GM19023 (cell line): ENCODE data around the gene ATRNL1.

Experiments used
- ATAC-seq: cut with Tn5 transposase; IDR thresholded peaks from one replicate; pipeline ENCODE4 v1.9.1; 2021; ENCODE audit warnings: mild to moderate bottlenecking, moderate library complexity; ENCODE audit not compliant: unreplicated experiment

ATRNL1 gene

GRCh38 chr10:115593060-115593459 is 499.9 kb downstream of the ATRNL1 start:
- ATAC-seq: no peak

GRCh38 chr10:115604627-115605026 is 511.5 kb downstream of the ATRNL1 start:
- ATAC-seq: no peak

DNA sequence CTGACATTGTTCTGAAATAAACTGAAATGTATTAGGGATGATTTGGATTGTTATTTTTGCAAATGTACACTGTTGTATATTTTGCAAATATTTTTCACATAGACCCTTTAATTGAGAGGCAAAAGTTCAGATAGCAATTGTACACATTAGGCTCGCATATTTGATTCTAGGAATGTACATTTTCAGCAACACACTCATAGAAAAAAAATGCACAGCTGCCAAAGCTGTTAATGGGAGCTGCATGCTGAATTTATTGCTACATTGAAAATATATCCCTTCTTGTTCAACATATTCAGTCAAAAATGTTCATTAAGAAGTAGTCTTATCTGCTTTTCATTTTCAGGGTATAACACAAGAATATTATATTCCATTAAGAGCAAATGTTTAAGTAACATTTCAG is 512.9 kb downstream of the ATRNL1 start:
- no peak for ATAC-seq

DNA sequence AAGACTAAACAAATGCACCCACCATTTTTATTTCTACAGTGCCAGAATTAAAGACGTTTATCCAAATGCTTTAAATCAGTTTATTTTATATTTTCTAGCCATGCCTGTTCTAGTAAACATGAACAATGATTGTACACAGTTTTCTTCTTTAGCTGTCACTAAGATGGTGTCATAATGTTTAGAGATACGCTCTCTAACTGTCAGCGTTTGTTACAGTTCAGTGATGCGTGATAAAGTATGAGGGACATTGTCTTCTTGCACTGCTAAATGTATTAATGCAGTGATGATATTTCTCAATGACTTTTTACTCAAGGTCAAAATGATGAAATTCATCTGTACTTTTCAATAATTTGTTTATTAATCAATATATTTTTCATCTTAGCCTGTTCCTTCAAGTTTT is 513.6 kb downstream of the ATRNL1 start:
- no peak for ATAC-seq

- no peak for ATAC-seq
These were observed 531.3 kb downstream of the ATRNL1 start for GRCh38 chr10:115624448-115624847.

DNA sequence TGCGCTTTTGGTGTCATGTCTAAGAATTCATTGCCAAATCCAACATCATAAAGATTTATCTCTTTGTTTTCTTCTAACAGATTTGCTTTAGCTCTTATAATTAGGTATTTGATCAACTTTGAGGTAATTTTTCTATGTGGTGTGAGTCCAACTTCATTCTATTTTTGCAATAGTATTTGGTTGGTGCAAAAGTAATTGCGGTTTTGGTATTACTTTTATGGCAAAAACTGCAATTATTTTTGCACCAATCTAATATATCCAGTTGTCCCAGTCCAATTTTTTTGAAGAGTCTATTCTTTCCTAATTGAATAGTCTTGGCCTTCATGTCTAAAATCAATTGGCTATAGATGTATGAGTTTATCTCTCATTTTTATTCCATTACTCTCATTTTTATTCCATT is 535.5 kb downstream of the ATRNL1 start:
- no peak for ATAC-seq

GRCh38 chr10:115638246-115638645 is 545.1 kb downstream of the ATRNL1 start:
- no peak for ATAC-seq

- no peak for ATAC-seq
These were observed 556.1 kb downstream of the ATRNL1 start for GRCh38 chr10:115649217-115649616.

GRCh38 chr10:115653473-115653872 is 560.3 kb downstream of the ATRNL1 start:
- ATAC-seq: no peak

GRCh38 chr10:115654961-115655360 is 561.8 kb downstream of the ATRNL1 start:
- no peak for ATAC-seq

DNA sequence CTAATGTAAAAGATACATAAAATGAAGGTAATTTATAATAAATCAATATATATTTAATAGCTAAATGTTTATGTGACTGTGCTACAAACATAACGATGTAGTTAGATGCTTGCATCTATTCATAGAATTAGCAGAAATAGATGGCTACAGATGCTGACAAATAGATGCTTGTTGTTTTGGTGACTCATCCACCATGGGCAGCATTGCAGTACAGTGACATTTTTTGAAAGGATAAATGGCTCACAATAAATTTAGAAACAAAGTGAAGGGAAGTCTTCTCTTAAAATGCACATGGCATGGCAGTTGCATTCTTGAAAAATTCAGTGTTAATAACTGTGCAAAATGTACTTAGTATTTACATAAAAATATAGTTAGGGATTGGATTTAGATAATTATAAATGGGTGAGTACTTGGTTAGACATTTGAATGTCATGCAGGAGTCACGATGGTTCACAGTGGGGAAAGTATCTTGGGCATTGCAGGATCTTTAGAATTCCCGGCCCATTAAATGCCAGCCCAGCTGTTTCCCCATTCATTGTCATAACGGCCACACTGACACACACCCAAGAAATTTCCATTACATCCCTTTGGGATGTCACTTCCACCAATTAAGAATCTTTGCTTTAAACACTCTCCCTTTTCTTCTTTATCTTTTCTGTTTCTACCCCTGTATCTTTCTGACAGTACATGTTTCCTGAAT is 564.1 kb downstream of the ATRNL1 start:
- ATAC-seq: no peak

DNA sequence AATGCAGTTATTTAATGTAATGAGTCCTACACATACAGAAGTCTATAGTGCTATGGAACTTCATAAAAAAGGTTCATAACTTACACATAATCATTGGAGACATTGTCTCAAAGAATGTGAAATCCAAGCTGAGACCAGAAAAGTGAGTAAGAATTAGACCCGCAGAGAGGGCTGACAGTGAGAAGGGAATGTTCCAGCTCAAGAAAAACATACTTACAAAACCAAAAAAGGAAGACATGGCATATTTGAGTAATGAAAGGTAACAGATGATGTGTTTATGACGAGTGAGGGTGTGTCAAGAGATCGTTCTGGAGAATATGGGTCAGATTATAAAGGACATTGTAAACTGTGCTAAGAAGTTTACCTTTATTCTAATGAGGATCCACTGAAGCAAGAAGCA is 566.5 kb downstream of the ATRNL1 start:
- no peak for ATAC-seq

DNA sequence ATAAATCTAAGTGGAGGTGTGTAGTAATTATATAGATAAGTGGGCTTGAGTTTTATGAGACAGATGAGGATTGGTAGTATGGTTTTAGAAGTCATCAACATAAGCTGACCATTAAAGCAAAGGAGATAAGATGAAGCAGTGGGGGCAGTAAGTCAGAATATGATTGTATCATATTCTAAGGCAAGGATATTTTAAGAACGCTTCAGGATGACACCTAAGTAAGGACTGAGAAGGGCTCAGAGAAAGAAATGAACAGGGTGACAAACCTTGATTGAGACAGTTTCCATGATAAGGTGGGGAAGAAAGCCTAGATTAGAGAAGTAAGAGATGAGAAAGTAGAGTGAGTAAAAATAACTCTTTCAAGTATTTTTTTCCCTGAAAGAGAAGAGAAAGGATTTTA is 567.2 kb downstream of the ATRNL1 start:
- ATAC-seq: no peak

DNA sequence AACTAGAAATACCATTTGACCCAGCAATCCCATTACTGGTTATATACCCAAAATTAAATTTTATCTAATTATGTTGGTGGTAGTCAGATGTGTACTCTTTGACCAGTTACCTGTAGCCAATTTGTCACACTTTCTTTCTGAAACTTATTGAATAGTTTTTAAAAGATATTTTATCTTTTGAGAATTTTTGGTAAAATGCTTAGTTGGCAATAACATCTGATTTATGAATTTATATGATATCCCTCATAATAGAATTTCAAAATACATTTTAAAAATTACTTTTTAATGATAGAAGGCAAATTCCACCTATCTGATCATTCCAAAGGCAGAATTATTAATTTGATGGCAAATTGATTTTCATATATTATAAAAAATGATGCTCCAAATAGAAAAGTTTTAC is 569.3 kb downstream of the ATRNL1 start:
- ATAC-seq: no peak

GRCh38 chr10:115665549-115665948 is 572.4 kb downstream of the ATRNL1 start:
- no peak for ATAC-seq

DNA sequence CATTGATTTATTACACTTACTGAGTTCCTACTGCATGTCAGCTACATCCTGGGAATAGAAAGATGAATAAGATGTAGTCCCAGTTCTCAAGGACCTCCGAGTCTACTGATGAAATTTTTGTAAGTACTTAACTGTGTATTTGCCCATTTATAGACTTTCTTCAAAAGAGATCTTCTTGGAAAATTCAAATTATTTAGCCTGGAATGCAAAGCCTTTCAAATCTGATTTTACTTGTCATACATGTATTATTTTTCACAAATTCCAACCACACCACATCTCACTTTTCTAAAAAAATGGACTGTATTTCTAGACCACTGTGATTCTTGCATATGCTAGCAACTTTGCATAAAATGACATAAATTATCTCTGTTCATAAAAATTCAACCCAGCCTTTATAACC is 581.3 kb downstream of the ATRNL1 start:
- no peak for ATAC-seq

DNA sequence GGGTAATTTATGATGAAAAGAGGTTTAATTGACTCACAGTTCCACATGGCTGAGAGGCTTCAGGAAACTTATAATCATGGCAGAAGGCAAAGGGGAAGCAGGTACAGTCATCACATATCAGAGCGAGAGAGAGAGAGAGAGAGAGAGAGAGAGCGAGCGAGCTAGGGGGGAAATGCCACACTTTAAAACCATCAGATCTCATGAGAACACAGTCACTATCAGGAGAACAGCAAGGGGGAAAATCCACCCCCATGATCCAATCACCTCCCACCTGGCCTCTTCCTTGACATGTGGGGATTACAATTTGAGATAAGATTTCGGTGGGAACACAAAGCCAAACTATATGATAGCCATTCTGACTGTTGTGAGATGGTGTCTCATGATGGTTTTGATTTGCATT is 603.6 kb downstream of the ATRNL1 start:
- no peak for ATAC-seq

GRCh38 chr10:115706026-115706425 is 612.9 kb downstream of the ATRNL1 start:
- ATAC-seq: no peak

GRCh38 chr10:115706488-115707076 is 613.4 kb downstream of the ATRNL1 start:
- ATAC-seq: no peak

DNA sequence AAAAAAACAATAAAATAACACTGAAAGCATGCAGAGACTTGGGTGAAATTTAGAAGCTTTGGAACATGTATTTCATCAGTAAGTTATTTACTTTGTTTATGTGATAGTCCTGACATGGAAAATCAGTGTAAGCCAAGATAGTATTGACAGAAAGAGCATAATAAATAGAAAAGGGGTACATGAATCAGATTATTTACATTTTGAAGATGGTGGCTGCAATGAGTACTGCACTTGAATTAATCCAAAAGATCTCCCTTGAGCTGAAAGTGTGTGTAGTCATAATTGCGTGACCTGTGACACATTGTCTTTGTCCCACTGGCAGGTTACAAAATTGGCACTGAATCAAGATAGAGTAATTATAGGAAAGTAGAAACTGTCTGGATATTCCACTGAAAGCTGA is 617.0 kb downstream of the ATRNL1 start:
- ATAC-seq: no peak

DNA sequence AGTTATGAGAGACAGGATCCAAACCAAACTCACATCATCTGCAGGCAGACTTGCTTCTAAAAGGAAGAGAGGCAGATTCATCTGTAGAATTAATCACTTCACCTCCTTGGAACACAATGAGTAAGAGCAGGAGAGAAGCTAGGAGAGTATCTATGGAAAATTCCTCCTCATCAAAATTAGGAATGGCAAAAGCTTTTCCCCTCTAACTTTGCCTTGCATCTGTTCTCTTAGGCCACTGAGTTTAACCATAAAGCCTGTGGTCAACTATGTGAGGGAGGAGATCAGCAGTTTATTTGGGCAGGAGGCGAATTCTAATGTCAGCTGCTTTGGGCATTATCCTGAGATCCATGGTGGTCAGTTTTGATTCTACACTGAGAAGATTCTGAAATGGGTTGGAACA is 618.1 kb downstream of the ATRNL1 start:
- no peak for ATAC-seq

- no peak for ATAC-seq
These were observed 627.0 kb downstream of the ATRNL1 start for GRCh38 chr10:115720121-115720520.

- no peak for ATAC-seq
These were observed 634.0 kb downstream of the ATRNL1 start for GRCh38 chr10:115727129-115727528.
